GM06990 (cell line): ENCODE data around the gene TAAR9.

ENCODE experiments used
- DNase-seq: peaks from one replicate; pipeline ENCODE4 v3.0.0-alpha.2; 2011; ENCODE audit not compliant: insufficient read length; ENCODE audit errors: extremely low read depth
- H3K27me3 ChIP-seq: replicated peaks from 2 replicates; pipeline ENCODE4 v1.6.0; 2011; ENCODE audit warnings: low read length; ENCODE audit not compliant: control insufficient read depth, insufficient read depth
- H3K36me3 ChIP-seq: 2 replicates; pipeline ENCODE4 v1.5.1; 2011; ENCODE audit warnings: low read length; ENCODE audit not compliant: control insufficient read depth, insufficient read depth
- H3K4me3 ChIP-seq: replicated peaks from 2 replicates; pipeline ENCODE4 v1.5.1; 2011; ENCODE audit warnings: low read depth, mild to moderate bottlenecking, control low read depth, low read length
- TF ChIP-seq, protein P1 (sequence below): IDR thresholded peaks from 2 replicates; pipeline ENCODE4 v1.5.1; 2011; ENCODE audit warnings: low read length, control low read depth, mild to moderate bottlenecking, inconsistent platforms; ENCODE audit not compliant: insufficient read depth, poor library complexity, severe bottlenecking

The TAAR9 gene

DNA sequence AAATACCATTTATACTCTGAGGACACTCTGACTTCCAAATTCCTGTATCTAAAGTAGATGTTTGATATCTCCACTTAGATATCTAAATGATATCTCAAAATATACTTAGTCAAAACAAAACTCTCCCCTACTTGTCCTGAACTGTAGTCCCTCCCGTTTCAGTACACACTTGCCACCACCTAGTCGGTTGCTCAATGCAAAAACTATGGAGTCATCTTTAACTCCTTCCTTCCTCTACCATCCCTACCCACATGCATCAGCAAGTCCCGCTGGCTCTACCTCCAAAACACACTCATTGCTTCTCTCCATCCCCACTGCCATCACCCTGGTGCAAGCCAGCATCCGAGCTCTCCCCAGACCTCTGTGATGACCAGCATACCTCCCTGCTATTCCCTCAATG is 38.3 kb upstream of the TAAR9 start:
- no peaks in the 10 kb centered on the region for H3K27me3 ChIP-seq
- no peak overlapping the region for H3K4me3 ChIP-seq
- TF ChIP-seq, protein P1, sequence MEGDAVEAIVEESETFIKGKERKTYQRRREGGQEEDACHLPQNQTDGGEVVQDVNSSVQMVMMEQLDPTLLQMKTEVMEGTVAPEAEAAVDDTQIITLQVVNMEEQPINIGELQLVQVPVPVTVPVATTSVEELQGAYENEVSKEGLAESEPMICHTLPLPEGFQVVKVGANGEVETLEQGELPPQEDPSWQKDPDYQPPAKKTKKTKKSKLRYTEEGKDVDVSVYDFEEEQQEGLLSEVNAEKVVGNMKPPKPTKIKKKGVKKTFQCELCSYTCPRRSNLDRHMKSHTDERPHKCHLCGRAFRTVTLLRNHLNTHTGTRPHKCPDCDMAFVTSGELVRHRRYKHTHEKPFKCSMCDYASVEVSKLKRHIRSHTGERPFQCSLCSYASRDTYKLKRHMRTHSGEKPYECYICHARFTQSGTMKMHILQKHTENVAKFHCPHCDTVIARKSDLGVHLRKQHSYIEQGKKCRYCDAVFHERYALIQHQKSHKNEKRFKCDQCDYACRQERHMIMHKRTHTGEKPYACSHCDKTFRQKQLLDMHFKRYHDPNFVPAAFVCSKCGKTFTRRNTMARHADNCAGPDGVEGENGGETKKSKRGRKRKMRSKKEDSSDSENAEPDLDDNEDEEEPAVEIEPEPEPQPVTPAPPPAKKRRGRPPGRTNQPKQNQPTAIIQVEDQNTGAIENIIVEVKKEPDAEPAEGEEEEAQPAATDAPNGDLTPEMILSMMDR = no peak
- H3K36me3 ChIP-seq = peaks cover 8% of the 10 kb centered on the region
- DNase-seq = no peak

DNA sequence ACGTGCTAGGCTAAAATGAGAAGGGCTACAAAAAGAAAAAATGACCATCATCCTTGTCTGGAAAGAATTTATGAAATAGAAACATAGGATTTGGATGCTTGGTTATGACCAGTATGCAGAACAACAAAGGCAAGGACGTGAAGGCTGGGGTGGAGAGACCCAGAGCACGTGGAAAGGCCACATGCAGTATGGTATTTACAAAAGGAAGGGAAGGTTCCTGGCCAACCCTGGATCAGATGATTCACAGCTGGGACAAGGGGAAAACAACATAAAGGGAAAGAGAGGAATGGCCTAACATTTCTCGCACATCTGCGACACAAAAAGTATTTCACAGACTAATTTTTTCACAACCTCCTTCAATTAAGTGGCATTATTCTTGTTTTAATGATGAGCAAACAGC is 33.3 kb upstream of the TAAR9 start:
- TF ChIP-seq, protein P1 = no peak
- Histone ChIP-seq H3K4me3 (no peak overlapping the region), H3K27me3 (no peaks in the 10 kb centered on the region), H3K36me3 (peaks cover 13% of the 10 kb centered on the region)
- DNase-seq = no peak

DNA sequence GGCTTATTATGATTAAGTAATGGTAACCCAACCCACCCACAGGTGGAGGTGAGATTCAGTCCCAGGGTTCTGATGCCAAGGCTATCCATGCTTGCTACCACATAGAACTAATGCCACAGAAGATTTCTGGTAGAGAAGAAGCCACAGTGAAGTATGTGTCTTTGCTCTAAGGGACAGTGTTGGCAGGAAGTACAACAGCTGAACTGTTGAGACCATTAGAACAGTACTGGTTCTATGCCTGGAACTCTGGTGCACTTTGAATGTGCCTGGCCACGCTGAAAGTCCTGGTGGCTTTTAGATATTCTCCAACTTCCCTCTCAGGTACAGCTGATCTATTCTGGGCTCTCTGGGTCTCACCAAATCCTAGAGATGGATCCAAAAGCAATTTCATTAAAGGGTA is 32.9 kb upstream of the TAAR9 start:
- H3K4me3 ChIP-seq = no peak overlapping the region
- TF ChIP-seq, protein P1 = no peak
- DNase-seq = no peak
- no peaks in the 10 kb centered on the region for H3K27me3 ChIP-seq
- H3K36me3 ChIP-seq = peaks cover 13% of the 10 kb centered on the region

DNA sequence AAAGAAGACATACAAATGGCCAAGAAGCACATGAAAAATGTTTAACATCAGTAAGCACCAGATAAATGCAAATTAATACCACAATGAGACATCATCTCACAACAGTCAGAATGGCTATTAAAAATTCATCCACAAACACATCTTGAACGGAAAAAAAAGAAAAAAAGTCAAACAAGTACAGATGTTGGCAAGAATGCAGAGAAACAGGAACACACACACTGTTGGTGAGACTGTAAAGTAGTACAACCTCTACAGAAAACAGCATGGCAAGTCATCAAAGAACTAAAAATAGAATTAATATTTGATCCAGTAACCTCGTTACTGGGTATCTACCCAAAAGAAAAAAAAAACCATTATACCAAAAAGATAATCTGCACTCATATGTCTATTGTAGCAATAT is 31.6 kb upstream of the TAAR9 start:
- no peak for DNase-seq
- H3K27me3 ChIP-seq = no peaks in the 10 kb centered on the region
- H3K4me3 ChIP-seq = no peak overlapping the region
- peaks cover 10% of the 10 kb centered on the region for H3K36me3 ChIP-seq
- TF ChIP-seq, protein P1 = no peak

DNA sequence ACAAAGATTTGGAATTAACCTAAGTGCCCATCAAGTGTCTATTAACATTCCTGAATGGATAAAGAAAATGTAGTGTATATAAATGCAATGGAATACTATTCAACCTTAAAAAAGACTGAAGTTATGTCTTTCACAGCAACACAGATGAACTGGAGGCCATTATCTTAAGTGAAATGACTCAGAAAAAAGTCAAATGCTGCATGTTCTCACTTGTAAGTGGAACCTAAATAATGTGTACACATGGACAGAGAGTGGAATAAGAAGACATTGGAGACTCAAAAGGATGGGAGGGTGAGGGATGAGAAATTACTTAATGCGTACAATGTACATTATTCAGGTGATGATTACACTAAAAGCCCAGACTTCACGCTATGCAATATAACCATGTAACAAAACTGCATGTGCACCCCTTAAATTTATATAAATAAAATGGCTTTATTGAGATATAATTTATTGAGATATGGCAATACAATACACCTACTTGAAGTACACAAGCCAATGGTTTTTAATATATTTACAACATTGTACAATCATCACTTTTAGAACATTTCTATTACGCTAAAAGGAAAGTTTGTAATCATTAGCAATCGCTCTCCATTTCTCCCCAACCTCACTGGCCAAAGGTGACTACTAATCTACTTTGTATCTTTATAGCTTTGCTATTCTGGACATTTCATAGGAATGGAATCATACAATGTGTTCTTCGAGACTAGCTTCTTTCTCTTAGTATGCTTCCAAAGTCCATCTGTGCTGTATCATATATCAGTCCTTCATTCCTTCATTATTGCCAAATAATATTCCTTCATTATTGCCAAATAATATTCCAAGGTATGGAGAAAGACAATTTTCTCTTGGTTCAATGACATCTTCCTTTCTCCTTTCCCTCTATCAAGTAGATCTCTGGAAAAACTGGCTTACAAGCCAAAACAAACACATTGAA is 30.9 kb upstream of the TAAR9 start:
- TF ChIP-seq, protein P1 = no peak
- Histone ChIP-seq H3K36me3 (peaks cover 6% of the 10 kb centered on the region), H3K4me3 (no peak overlapping the region), H3K27me3 (no peaks in the 10 kb centered on the region)
- DNase-seq = no peak
